DND-41 (cell line): ENCODE data around the gene C14orf180.

Experiments used
- ATAC-seq: fragments of 200-7000 bp; cut with Tn5 transposase; 3 replicates; pipeline ENCODE4 v1.9.1; 2021; ENCODE audit warnings: low read depth; ENCODE audit not compliant: insufficient read depth
- DNase-seq: peaks from one replicate; pipeline ENCODE4 v3.0.0-alpha.2; 2020
- H2AFZ ChIP-seq: 2 replicates; pipeline ENCODE4 v1.6.0; 2012; ENCODE audit warnings: low read depth, low read length
- H3K27ac ChIP-seq: 2 replicates; pipeline ENCODE4 v1.5.1; 2012; ENCODE audit warnings: low read length, inconsistent platforms
- H3K27me3 ChIP-seq: fragments of 200-600 bp; sonication (generic); 2 replicates; pipeline ENCODE4 v1.6.0; 2012; ENCODE audit warnings: low read length, mild to moderate bottlenecking, inconsistent platforms; ENCODE audit not compliant: insufficient read depth, poor library complexity
- H3K36me3 ChIP-seq: 2 replicates; pipeline ENCODE4 v1.5.1; 2012; ENCODE audit warnings: low read length, inconsistent platforms; ENCODE audit not compliant: insufficient read depth
- H3K4me1 ChIP-seq: 2 replicates; pipeline ENCODE4 v1.5.1; 2012; ENCODE audit warnings: mild to moderate bottlenecking, low read length; ENCODE audit not compliant: insufficient read depth
- H3K4me2 ChIP-seq: 2 replicates; pipeline ENCODE4 v1.6.0; 2012; ENCODE audit warnings: mild to moderate bottlenecking, moderate library complexity, low read length, inconsistent platforms; ENCODE audit not compliant: insufficient read depth
- H3K4me3 ChIP-seq, 2 experiments: fragments of 200-600 bp in 1 of 2; shearing (Covaris generic) in 1 of 2; 2 replicates each; pipeline ENCODE4 v1.5.1; 2012 to 2016; ENCODE audit warnings: inconsistent platforms in 2 of 2, low read length in 2 of 2, mild to moderate bottlenecking in 2 of 2, low read depth in 1 of 2, moderate library complexity in 1 of 2
- H3K79me2 ChIP-seq: 2 replicates; pipeline ENCODE4 v1.6.0; 2012; ENCODE audit warnings: low read length, inconsistent platforms; ENCODE audit not compliant: insufficient read depth
- H3K9ac ChIP-seq: 2 replicates; pipeline ENCODE4 v1.6.0; 2012; ENCODE audit warnings: low read depth, mild to moderate bottlenecking, inconsistent platforms, low read length, moderate library complexity
- H3K9me3 ChIP-seq: 2 replicates; pipeline ENCODE4 v1.5.1; 2012; ENCODE audit warnings: low read length, moderate library complexity, mild to moderate bottlenecking, inconsistent platforms; ENCODE audit not compliant: insufficient read depth, severe bottlenecking
- H4K20me1 ChIP-seq: 2 replicates; pipeline ENCODE4 v1.6.0; 2012; ENCODE audit warnings: low read length; ENCODE audit not compliant: insufficient read depth
- EZH2 ChIP-seq: IDR thresholded peaks from 3 replicates; pipeline ENCODE4 v1.6.1; 2012; ENCODE audit warnings: borderline replicate concordance, low read depth, mild to moderate bottlenecking, moderate library complexity, low read length, inconsistent platforms; ENCODE audit not compliant: severe bottlenecking
- TF ChIP-seq, protein P1 (sequence below): IDR thresholded peaks from 2 replicates; pipeline ENCODE4 v1.5.1; 2012; ENCODE audit warnings: borderline replicate concordance, low read length, moderate library complexity, mild to moderate bottlenecking; ENCODE audit not compliant: poor library complexity, severe bottlenecking; ENCODE audit errors: extremely low read depth

Gene C14orf180

DNA sequence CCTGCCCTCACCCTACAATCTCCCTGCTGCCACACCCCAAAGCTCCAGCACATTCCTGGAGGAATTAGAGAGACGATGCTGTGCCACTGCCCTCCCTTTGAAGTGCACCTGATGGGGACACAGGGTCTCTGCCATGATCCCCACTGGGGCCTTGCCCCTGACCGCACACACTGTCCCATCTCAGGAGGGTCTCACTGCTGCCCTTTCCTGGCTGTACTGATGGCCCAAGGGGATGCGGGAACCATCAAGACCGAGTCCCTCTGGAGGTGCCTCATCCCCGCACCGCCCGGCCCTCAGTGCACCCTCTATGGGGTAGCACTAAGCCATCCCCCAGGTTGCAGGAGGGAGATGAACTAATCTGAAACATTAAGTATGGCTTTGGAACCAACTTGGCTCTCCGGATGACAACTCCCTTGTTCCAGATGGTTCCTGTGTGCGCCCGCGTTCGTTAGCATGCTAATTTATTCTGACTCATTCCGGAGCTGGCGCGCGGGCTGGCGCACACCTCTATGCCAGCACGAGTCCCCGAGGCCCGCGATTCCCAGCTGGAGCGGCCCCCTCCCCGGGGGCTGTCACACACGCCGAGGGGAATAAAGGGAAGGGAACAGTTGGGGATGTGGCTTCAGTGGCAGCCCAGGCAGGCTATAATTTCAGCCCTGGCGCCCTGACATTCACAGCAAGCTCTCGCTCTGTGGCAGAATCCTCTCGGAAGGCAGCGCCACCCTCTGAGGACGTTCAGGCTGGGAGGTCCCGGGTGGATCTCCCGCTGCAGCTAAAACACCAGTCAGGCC, 34.2 kb upstream of the C14orf180 start:
- H3K79me2 ChIP-seq: no peaks in the 10 kb centered on the region
- no peak overlapping the region for H3K27ac ChIP-seq
- no peak overlapping the region for H2AFZ ChIP-seq
- no peak overlapping the region for H3K4me3 ChIP-seq
- H3K36me3 ChIP-seq: no peaks in the 10 kb centered on the region
- no peak for DNase-seq
- peaks cover 14% of the 10 kb centered on the region for H3K27me3 ChIP-seq
- no peak for ATAC-seq
- no peaks in the 10 kb centered on the region for H3K9me3 ChIP-seq
- H4K20me1 ChIP-seq: peaks cover 3% of the 10 kb centered on the region; the same call in 1 of the 2 replicates
- no peak overlapping the region for H3K4me2 ChIP-seq
- TF ChIP-seq EZH2: no peak
- TF ChIP-seq, protein P1, sequence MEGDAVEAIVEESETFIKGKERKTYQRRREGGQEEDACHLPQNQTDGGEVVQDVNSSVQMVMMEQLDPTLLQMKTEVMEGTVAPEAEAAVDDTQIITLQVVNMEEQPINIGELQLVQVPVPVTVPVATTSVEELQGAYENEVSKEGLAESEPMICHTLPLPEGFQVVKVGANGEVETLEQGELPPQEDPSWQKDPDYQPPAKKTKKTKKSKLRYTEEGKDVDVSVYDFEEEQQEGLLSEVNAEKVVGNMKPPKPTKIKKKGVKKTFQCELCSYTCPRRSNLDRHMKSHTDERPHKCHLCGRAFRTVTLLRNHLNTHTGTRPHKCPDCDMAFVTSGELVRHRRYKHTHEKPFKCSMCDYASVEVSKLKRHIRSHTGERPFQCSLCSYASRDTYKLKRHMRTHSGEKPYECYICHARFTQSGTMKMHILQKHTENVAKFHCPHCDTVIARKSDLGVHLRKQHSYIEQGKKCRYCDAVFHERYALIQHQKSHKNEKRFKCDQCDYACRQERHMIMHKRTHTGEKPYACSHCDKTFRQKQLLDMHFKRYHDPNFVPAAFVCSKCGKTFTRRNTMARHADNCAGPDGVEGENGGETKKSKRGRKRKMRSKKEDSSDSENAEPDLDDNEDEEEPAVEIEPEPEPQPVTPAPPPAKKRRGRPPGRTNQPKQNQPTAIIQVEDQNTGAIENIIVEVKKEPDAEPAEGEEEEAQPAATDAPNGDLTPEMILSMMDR: no peak
- H3K9ac ChIP-seq: no peak overlapping the region
- no peaks in the 10 kb centered on the region for H3K4me1 ChIP-seq

DNA sequence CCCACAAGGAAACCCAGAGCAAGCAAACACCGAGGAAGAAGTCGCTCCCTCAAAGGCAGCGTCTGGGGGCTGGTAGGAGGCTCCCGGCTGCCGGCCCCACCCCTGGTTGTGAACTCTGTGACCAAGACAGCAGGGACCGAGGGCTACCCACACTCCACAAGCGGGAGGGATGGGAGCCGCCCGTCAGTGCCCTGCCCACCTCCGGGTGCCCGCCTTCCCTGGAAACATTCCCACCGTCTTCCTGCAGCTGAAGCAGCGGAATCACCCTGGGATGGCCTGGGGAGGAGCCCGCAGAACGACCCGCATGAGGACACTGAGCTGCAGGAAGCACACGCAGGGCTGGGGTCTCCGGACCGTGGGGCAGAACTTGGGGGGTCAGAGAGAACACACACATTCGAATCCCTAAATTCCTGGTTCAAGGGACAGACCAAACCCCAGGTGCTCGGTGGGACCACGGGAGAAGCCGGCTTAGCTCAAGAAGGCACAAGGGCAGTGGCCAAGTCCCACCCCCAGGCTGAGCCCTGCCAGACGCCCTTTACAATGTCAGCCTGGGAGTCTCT, 33.5 kb upstream of the C14orf180 start:
- Histone ChIP-seq H3K4me1 (no peaks in the 10 kb centered on the region), H3K4me2 (no peak overlapping the region), H3K27me3 (peaks cover 14% of the 10 kb centered on the region), H3K36me3 (no peaks in the 10 kb centered on the region), H3K9ac (no peak overlapping the region), H3K9me3 (no peaks in the 10 kb centered on the region), H3K27ac (no peak overlapping the region), H2AFZ (no peak overlapping the region), H3K79me2 (no peaks in the 10 kb centered on the region), H3K4me3 (no peak overlapping the region), H4K20me1 (peaks cover 3% of the 10 kb centered on the region; the same call in 1 of the 2 replicates)
- no peak for TF ChIP-seq EZH2
- TF ChIP-seq, protein P1: no peak
- DNase-seq (no peak), ATAC-seq (no peak)

DNA sequence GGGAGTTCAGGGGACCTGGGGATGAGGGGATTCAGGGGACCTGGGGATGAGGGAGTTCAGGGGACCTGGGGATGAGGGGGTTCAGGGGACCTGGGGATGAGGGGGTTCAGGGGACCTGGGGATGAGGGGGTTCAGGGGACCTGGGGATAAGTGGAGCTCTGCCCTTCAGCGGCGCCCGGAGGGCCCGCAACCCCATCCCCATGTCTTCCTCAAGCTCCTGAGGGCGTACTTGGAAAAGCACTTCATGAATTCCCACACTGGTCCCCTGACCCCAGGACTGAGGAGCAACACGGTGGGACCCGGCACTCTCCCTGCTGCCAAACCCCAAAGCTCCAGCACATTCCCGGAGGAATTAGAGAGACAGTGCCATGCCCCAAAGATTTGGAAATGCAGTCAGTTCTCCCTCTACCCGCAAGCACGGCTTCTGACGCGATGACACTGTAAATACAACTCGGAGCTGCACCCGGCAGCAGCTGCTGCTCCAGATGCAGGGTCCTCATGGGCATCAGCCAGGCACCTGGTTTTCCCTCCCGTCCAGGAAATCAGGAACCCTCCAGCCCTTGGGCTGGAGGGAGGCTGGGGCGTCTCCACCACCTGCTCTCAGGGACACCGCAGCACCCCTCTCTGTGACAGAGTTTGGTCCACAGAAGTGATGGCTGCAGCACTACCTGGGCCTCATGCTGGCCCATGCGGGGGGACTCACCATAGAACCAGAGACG, 32.8 kb upstream of the C14orf180 start:
- TF ChIP-seq, protein P1: no peak
- Histone ChIP-seq H3K4me1 (no peaks in the 10 kb centered on the region), H3K9ac (no peak overlapping the region), H3K36me3 (no peaks in the 10 kb centered on the region), H3K27ac (no peak overlapping the region), H3K4me3 (no peak overlapping the region), H4K20me1 (peaks cover 3% of the 10 kb centered on the region; the same call in 1 of the 2 replicates), H3K9me3 (no peaks in the 10 kb centered on the region), H2AFZ (no peak overlapping the region), H3K4me2 (no peak overlapping the region), H3K27me3 (peaks cover 14% of the 10 kb centered on the region), H3K79me2 (no peaks in the 10 kb centered on the region)
- DNase-seq (no peak), ATAC-seq (no peak)
